HL-60 (cell line): Measurements from ENCODE around the gene SORBS2.

ENCODE experiments used
- CTCF ChIP-seq: IDR thresholded peaks from one replicate; pipeline ENCODE4 v1.5.1; 2011; ENCODE audit warnings: low read length, control low read depth, inconsistent platforms; ENCODE audit not compliant: insufficient read depth
- POLR2AphosphoS5 ChIP-seq: IDR thresholded peaks from 2 replicates; pipeline ENCODE4 v1.6.1; 2012; ENCODE audit warnings: low read depth

GRCh38 chr4:185654965-185655554 lies 156.9 kb downstream of the SORBS2 start:
- TF ChIP-seq CTCF, result no peak
- TF ChIP-seq POLR2AphosphoS5, result no peak
